ENCODE data around the gene MMP24OS. TPM values are rescaled to one million over a fixed set of nuclear protein-coding genes. Genes with fewer than 3 reads are reported as not detected.

Gene MMP24OS
- total and polyA plus RNA-seq, 2 of the 4 experiments (the other 2 are of a cell fraction), result 5.9 to 64.9 TPM

GRCh38 chr20:35271904-35272303 lies 6.0 kb downstream of the MMP24OS start:
- CTCF ChIA-PET, result no interaction called here
- no peak overlapping the region for H2BK15ac ChIP-seq (ENCODE audit: low read depth, low read length)
- TF ChIP-seq POLR2A (IDR thresholded peaks at IDR 0.05; ENCODE audit: low read depth, low read length) (no peak), CEBPB (IDR thresholded peaks at IDR 0.05; ENCODE audit: low read depth, low read length) (peak; percentile 46; the same call in 1 of the 2 replicates), RFX5 (IDR thresholded peaks at IDR 0.05; ENCODE audit: low read depth, low read length) (no peak), CTCF (conservative IDR thresholded peaks at IDR 0.05; ENCODE audit: low read depth, low read length) (no peak)

More at GRCh38 chr20:35271904-35272303, 6.0 kb downstream of the MMP24OS start:
- Histone ChIP-seq H3K23ac (ENCODE audit: low read depth, low read length) (no peak overlapping the region), H3K4ac (ENCODE audit: low read depth, low read length) (no peak overlapping the region), H3K9ac (ENCODE audit: low read depth, low read length) (no peak overlapping the region), H3K79me1 (ENCODE audit: low read depth in 1 of 2, low read length in 2 of 2) (peaks cover 20 to 44% of the 10 kb centered on the region in 2 experiments), H3K4me1 (ENCODE audit: control insufficient read depth, insufficient read depth, low read length) (peaks cover 6% of the 10 kb centered on the region), H2BK5ac (ENCODE audit: low read depth, low read length, poor library complexity, severe bottlenecking) (no peak overlapping the region), H3K4me2 (ENCODE audit: low read depth, low read length) (no peak overlapping the region), H3K9me1 (ENCODE audit: insufficient read depth, low read length) (peaks cover 6% of the 10 kb centered on the region; the same call in 1 of the 2 replicates), H4K20me1 (ENCODE audit: insufficient read depth, low read length) (0 out of 2 replicates have a peak, but pooled peaks cover 5% of the 10 kb centered on the region), H4K8ac (ENCODE audit: low read depth in 2 of 2, low read length in 2 of 2) (no peak overlapping the region), H4K91ac (ENCODE audit: insufficient read depth, low read depth, low read length) (no peak overlapping the region), H2BK120ac (ENCODE audit: low read depth, low read length) (no peak overlapping the region), H2AK5ac (ENCODE audit: low read depth, low read length) (no peak overlapping the region), H3K4me3 (ENCODE audit: insufficient read depth, low read depth, low read length) (no peak overlapping the region), H2AK9ac (replicated peaks; ENCODE audit: low read depth, low read length, poor library complexity) (no peak overlapping the region), H2AFZ (replicated peaks; ENCODE audit: low read length, poor library complexity) (no peak overlapping the region), H3K18ac (ENCODE audit: low read depth, low read length) (no peak overlapping the region), H2BK20ac (ENCODE audit: low read depth, low read length) (no peak overlapping the region), H3K9me3 (ENCODE audit: control insufficient read depth, insufficient read depth, low read length) (no peaks in the 10 kb centered on the region), H3K56ac (ENCODE audit: extremely low read depth, insufficient read depth, low read length) (no peak overlapping the region), H3K14ac (replicated peaks; ENCODE audit: low read depth, low read length) (no peak overlapping the region), H3K36me3 (ENCODE audit: control insufficient read depth, insufficient read depth, low read length) (peaks cover 45% of the 10 kb centered on the region), H3K27ac (ENCODE audit: insufficient read depth, low read length) (no peak overlapping the region), H3K27me3 (ENCODE audit: control insufficient read depth, insufficient read depth, low read length) (no peaks in the 10 kb centered on the region), H4K5ac (ENCODE audit: low read depth, low read length) (no peak overlapping the region)
- POLR2A ChIA-PET (ENCODE audit: unreplicated experiment), result interaction anchor here (0.5 kb wide), 1 partner anchor 502 kb away, joined by 5 read pairs; no protein-coding TSS in a partner anchor
- no TSS peak for BruUV-seq (replicated peaks)
- WGBS, 2 experiments (ENCODE audit: extremely low coverage in 2 of 2, insufficient read length in 1 of 2), result 90% methylated on average over 2 of the region's 7 CpGs; no CpG with 5 or more reads in 1 of the 2 experiments
- intact Hi-C loops (cut with micrococcal nuclease), result loop anchor here (10.0 kb wide), 2 partner anchors 163 to 397 kb away; partner anchors contain the start of genes ACSS2, GDF5 and GGT7
- peak; percentile 51 for DNase-seq
- ATAC-seq (ENCODE audit: low read depth), result 0 out of 2 replicates have a peak, but pooled peaks have one; percentile 6
- in situ Hi-C loops (cut with MboI; ENCODE audit: low sequenced_read_pairs), result loop anchor here (25.0 kb wide), 1 partner anchor 410 kb away; the partner anchor contains the start of gene GGT7
- dilution Hi-C loops (cut with HindIII; ENCODE audit: low sequenced_read_pairs, unreplicated experiment), result no loop called here
